GM21423 (cell line): ENCODE results near the gene MYO1D.

Experiments used
- ATAC-seq: cut with Tn5 transposase; IDR thresholded peaks from one replicate; pipeline ENCODE4 v1.9.1; 2021; ENCODE audit warnings: mild to moderate bottlenecking, moderate library complexity; ENCODE audit not compliant: unreplicated experiment

MYO1D gene

GRCh38 chr17:32861981-32862380 is 14.9 kb downstream of the MYO1D start:
- no peak for ATAC-seq

- no peak for ATAC-seq
Measured at GRCh38 chr17:32859857-32860525, 16.9 kb downstream of the MYO1D start.

GRCh38 chr17:32855620-32856019 is 21.3 kb downstream of the MYO1D start:
- ATAC-seq: no peak

- ATAC-seq: no peak
Measured at GRCh38 chr17:32854832-32855389, 22.0 kb downstream of the MYO1D start.

- ATAC-seq: no peak
Measured at GRCh38 chr17:32854207-32854606, 22.7 kb downstream of the MYO1D start.

- ATAC-seq: no peak
Measured at GRCh38 chr17:32852811-32853210, 24.1 kb downstream of the MYO1D start.

GRCh38 chr17:32849879-32850278 is 27.0 kb downstream of the MYO1D start:
- no peak for ATAC-seq

GRCh38 chr17:32847977-32848376 is 28.9 kb downstream of the MYO1D start:
- ATAC-seq: no peak

- no peak for ATAC-seq
Measured at GRCh38 chr17:32846143-32846542, 30.8 kb downstream of the MYO1D start.

- no peak for ATAC-seq
Measured at GRCh38 chr17:32840241-32840640, 36.7 kb downstream of the MYO1D start.

- no peak for ATAC-seq
Measured at GRCh38 chr17:32836527-32836926, 40.4 kb downstream of the MYO1D start.

- peak; percentile 67 for ATAC-seq
Measured at GRCh38 chr17:32835291-32835761, 41.6 kb downstream of the MYO1D start.

GRCh38 chr17:32834104-32834503 is 42.8 kb downstream of the MYO1D start:
- ATAC-seq: no peak

GRCh38 chr17:32833526-32833925 is 43.4 kb downstream of the MYO1D start:
- no peak for ATAC-seq

- no peak for ATAC-seq
Measured at GRCh38 chr17:32833076-32833475, 43.8 kb downstream of the MYO1D start.

GRCh38 chr17:32831627-32832243 is 45.2 kb downstream of the MYO1D start:
- no peak for ATAC-seq

GRCh38 chr17:32831223-32831622 is 45.7 kb downstream of the MYO1D start:
- ATAC-seq: no peak

- ATAC-seq: no peak
Measured at GRCh38 chr17:32828822-32829221, 48.1 kb downstream of the MYO1D start.

GRCh38 chr17:32827227-32827626 is 49.7 kb downstream of the MYO1D start:
- ATAC-seq: no peak

GRCh38 chr17:32826076-32826475 is 50.8 kb downstream of the MYO1D start:
- no peak for ATAC-seq

GRCh38 chr17:32824334-32824733 is 52.6 kb downstream of the MYO1D start:
- no peak for ATAC-seq

GRCh38 chr17:32822996-32823395 is 53.9 kb downstream of the MYO1D start:
- no peak for ATAC-seq
